GM19452 (cell line): Measurements from ENCODE around the gene USH2A.
"Not testable (repeated sequence)": the region's sequence is repeated elsewhere in the genome, so short reads cannot be mapped to it uniquely, and the experiment has no call there.

ENCODE experiments used
- ATAC-seq: cut with Tn5 transposase; IDR thresholded peaks from one replicate; pipeline ENCODE4 v1.9.1; 2021; ENCODE audit not compliant: unreplicated experiment

USH2A gene

DNA sequence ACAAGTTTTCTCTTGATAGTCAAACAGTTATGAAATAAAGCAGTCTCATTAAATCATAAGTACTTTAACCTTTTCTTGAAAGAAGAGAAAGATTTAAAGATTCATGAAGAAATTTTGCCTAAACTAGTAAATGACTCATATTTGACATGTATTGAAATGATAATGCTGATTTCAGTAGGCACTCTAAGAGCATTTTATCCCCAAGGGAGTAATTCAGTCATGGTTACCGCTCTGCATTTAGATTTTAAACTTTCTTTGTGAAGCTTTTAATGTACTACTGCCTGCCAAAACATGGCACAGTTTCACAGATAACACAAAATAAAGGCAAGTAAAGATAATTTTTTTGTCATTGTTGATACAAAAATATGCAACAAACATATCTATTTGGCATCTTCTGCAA lies 6.8 kb downstream of the USH2A start:
- ATAC-seq = no peak

DNA sequence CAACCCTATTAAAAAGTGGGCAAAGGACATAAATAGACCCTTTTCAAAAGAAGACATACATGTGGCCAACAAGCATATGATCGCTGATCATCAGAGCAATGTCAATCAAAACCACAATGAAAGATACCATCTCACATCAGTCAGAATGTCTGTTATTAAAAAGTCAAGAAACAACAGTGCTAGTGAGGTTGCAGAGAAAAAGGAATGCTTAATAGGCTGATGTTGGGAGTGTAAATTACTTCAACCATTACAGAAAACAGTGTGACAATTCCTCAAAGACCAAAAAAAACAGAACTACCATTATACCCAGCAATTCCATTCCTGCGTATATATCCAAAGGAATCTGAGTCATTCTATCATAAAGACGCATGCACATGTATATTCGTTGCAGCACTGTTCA lies 13.2 kb downstream of the USH2A start:
- ATAC-seq = no peak

DNA sequence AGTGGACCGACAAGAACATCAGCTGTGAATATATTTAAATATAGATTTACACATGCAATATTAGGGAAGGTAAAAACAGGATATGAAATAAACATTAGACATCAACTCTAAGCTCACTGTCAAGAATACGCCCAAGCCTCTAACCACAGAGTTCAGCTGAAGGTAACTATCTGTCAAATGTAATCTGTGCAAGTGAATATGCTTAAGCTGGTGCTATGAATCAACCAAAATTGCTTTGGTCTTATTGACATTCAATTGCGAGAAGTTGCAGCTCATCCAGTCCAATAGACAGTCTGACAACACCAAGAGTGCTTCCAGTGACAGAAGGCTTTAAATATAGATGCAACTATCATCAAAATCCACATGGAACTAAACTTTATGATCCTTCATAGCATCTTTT lies 32.3 kb downstream of the USH2A start:
- no peak for ATAC-seq

DNA sequence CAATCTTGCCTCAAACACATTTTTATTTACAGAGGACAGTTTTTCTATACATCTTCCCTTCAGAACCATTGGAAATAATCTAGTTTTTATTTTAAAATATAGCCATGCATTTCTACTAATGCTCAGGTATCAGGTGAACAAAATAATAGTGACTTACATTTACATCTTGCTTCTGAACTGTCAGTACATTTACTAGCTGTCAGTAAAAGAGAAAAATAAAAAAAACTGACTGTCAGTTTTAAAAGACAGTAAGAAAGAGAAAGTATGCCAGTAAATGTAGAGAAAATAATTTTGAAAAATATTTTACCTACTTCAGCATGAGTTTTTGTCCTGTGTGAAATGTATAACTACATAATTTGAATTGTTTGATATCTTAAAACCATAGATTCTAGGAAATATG lies 33.5 kb downstream of the USH2A start:
- no peak for ATAC-seq

DNA sequence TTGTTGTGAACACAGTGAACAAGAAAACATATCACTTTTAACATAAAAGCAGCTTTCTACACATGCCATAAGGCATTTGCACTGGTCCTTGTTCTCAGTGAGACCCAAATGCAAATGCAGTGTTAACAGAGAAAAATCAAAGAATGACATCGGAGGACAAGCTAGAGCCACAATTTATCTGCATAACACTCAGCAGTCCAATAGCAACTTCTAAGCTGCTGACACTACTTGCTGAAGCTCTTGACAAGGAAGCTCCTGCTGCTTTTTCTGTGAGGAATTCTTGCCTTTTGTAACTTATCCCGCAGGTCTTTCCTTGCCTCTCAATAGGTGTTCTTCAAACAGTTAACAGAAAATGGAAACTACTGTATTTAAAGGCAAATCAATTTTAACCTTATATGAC lies 34.7 kb downstream of the USH2A start:
- no peak for ATAC-seq

DNA sequence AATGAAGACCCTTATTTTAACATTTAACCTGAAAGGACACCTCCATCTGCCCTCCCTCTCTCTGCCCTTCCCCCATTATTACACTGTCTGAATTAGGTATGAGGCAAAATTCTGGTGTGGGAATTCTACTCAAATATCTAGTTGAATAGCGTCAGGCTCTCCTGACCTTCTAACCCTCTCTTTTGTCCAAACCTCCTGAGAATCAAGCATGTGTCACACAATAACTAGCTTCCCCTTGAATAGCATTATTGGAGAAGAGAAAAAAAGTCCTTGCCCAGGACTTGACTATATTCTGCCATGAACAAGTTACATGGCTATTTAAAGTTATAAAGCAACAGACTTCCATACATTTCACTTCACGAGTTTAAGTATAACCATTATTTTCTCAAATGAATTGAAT lies 35.5 kb downstream of the USH2A start:
- ATAC-seq = no peak

DNA sequence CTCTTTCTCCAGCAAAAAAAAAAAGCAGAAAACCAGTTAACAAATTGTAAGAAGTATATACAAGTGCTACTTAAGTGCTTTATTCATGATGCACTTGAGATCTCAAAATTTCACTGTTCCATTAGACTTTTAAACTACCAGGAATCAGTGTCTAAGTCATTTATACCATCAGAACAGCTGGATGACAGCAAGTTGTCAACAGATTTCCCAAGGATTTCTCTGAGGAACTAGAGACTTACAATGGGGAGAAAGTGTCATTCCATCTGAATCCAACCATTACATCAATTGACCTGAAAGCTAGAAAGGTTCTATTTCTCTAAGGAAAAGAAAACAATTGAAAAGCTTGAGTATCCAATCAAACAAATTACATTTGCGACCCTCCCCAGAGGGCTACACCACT lies 43.8 kb downstream of the USH2A start:
- ATAC-seq = no peak

DNA sequence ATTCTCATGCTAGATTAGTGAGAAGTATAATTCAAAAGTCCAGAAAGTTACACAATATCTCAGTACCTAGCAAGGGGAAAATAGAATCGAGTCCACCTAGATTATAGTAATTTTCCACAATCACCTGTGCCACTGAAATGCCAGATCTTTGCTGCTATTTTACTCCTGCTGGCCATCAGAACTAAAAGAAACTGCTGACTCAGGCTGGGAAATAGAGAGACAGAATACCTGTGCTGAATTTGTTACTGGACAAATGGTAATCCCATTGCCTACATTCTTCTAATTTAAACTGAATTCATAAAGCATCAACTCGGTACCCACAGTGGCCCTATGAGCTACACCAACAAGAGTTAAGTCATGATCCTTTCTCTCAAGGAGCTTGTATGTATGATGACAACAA lies 55.0 kb downstream of the USH2A start:
- ATAC-seq = no peak

DNA sequence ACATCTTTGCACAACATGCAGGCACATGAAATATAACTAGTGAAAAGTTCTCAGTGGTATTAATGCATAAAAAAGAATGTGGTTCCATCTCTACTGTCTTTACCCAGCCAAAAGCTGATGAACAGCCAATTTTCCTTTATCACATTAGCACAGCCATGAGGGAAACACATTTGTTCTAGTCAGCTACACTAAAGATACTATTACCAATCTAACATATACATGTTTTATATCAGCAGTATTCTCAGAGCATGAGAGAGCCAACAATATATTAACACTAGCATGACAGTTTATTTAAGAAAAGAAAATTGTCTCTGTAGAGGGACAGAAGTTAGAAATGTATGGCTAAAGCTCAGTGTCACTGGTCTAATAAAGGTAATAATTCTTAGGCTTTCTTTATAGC lies 56.3 kb downstream of the USH2A start:
- ATAC-seq = no peak

DNA sequence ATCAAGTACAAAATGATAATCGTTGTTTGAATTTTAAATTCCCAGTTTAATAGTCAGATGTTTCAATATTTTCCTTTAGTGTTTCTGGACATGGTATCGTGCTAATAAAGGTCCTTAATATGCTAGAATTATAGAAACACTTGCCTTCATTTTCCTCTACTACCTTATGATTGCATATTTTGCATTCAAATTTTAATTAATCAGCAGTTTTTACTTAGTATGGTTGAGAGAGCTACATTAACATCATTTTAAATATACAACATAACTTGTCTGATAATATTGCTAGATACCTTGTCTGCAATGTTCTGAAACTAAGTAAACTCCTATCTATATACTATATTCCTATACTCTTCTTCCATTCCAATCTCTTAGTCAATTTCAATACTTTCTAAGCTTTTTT lies 66.3 kb downstream of the USH2A start:
- no peak for ATAC-seq

DNA sequence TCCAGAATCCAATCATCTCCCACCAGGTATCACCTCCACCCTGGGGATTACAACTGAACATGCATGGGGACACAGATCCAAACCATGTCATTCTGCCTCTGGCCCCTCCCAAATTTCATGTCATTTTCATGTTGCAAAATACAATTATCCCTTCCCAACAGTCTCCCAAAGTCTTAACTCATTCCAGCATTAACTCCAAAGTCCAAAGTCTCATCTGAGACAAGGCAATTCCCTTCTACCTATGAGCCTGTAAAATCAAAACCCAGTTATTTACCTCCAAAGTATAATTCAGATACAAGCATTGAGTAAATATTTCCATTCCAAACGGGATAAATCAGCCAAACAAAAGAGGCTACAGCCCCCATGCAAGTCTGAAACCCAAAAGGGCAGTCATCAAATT lies 73.1 kb downstream of the USH2A start:
- ATAC-seq = no peak

DNA sequence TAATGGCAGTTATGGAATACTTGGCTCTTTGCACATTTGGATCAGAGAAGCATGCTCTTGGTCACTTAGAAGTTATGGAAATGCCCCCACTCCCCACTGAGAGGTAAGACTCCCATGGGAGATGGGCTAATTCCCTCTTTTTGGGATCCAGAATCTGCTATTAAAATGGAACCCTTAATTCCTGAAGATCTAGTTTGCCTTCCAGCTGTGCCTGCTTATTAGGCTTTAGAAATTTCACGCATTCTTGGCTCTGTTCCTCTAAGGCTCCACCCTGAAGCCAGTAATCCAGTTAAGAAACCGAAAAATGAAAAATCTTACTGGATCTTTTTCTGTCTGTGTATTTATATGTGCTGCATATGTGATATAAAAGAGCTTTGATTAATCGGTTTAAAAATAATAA lies 76.7 kb downstream of the USH2A start:
- no peak for ATAC-seq

DNA sequence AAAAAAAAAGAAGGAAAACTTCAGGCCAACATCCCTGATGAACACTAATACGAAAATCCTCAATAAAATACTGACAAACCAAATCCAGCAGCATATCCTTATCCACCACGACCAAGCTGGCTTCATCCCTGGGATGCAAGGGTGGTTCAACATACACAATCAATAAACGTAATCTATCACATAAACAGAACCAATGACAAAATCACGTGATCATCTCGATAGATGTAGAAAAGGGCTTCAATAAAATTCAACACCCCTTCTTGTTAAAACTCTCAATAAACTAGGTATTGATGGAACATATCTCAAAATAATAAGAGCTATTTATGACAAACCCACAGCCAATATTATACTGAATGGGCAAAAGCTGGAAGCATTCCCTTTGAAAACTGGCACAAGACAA lies 82.7 kb downstream of the USH2A start:
- ATAC-seq = not testable (repeated sequence)

DNA sequence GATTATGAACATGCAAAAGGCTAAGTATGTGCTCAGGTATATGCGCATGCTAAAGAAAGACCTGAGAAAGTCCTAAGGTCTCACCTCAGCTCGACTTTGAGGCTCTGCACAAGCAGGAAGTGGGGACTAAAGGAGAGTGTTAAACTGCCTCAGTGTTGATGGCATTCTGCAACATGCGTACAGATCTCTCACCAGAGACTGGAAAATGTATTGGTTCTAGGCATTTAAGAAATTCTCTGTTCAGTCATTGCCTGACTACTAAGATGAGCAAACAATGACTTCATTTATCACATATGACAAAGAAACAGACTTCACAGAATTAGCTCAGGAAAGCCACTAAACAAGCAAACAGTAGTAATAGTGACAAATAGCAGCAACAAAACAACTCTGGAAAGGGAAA lies 90.8 kb downstream of the USH2A start:
- ATAC-seq = no peak

DNA sequence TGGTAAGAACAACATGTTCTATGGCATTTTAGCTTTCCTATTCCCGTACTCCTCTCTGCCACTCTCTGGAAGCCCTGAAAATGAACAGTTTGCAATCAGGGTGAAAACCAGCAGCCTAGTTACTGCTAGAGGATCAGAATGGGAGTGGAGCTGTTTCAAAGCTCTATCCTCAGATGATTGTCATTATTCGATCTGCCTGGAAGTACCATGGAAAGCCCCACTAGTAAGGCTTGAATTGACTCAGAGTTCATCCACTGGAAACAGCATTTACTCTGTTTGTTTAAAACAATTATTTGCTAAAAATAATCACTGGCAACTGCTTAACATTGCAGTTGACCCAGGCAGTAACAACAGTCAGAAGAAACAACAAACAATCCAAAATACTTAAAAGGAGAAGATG lies 91.2 kb downstream of the USH2A start:
- ATAC-seq = no peak

DNA sequence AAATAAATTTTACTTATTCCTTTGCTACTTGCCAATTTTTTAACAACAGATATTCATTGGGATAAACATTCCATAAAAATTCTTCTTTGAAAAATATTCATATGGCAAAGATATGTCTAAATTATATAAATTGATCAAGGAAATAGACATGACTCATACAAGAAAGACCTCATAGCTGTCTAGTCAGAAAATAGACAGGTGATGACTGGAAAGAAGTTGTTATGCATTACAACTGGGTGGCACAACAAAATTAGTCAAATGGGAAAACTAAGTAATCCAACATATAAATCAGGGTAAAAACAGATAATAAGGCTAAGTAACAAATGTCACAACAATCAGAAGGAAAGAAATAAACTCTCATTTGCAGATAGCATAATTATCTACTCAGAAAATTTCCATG lies 92.0 kb downstream of the USH2A start:
- no peak for ATAC-seq

DNA sequence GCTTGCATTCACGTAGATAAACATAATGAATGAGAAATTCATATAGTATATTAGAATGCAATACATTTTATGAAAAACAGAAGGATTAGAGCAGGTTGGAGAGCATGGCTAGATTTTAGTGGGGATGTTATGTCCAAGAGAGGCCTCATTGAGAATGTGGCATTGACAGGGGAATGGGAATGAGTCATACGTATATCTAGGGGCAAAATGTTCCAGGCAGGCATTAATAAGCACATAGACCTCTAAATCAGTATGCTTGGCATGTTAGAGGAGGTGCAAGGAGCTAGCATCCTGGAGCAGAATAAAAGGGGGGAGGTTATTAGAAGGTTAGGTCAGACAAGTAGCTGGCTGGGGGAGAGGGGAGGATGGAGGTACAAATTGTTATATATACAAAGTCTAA lies 93.0 kb downstream of the USH2A start:
- ATAC-seq = no peak

DNA sequence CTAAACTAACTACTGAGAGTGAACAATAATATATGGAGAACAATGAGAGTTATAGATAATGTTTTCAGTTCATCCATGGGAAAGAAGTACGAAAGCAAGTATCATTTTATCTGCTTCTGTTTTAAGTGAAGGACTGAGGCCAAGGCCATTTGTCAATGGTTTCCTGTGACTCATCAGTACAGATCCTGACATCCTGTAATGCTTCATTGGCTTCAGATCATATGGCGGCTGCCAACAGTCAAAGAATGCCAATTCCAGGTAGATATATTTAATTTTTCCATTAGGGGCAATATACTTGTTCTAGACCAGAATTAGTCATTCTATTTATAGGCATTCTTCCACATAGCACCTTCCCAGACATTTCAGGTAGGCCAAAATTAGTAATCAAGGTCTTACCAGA lies 97.3 kb downstream of the USH2A start:
- ATAC-seq = no peak

DNA sequence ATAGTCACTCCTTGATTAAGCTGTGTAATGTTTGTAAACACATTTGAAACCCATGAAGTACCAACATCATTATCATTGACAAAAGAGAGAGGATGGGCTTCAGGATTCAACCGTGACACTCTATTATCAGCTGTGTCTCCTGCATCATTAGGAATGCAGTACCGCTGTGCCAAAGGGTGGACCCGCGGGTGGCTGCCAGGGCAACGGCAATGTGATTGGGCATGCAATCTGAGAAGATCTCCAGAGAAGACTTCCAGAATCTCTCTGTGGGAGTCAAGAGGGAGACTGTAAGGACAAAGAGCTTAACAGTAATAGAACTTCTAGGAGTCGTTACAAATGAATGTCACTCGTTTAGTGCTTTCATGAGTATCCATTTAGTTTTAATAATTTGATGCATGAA lies 97.9 kb downstream of the USH2A start:
- ATAC-seq = no peak

DNA sequence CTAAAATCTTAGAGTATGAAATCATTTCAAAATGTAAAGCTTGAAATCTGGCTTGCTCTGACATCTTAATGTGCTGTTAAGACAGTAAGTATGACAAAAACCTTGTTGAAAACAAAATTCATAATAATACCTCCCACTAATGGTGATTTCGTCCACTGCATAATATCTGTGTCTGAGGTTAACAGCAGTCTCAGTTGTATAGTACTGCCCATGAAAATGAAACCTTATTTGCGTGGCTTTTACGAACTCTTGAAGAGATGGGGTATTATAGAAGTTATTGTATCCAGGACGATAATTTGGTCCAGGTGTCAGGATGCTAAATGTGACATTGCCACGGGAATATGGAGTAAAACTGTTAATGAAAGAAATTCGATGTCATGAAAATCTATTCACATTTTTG lies 99.9 kb downstream of the USH2A start:
- no peak for ATAC-seq

DNA sequence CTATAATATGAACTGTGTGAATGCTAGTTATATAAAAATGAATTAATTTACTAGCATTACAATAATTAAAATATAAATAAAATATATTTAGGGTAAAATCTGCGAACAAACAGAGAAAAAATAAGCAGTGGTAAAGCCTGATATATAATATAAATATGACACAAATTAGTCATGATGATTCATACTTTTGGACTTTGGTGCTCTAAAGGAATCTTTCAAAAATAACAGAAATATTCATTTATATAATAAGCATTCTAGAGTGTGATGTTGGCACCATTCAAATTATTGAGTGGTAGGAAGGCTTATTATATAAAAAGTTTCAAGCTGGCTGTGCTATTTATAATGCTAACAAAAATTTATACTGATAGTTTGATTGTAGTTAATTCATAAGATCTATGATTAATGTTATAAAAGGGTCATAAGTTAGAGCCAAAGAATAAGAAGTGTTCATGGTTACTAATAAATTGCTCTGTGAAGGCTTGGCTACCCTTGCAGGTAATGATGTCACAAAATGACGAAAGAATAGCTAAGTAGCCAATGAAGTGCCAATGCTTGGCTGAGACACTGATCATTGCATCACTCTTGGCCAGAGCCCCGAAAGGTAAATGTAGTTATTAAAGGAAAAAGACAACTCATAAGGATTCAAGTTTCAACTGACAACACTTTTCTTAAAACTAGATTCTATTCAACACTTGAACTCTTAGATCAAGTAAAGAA lies 108.7 kb downstream of the USH2A start:
- ATAC-seq = no peak

DNA sequence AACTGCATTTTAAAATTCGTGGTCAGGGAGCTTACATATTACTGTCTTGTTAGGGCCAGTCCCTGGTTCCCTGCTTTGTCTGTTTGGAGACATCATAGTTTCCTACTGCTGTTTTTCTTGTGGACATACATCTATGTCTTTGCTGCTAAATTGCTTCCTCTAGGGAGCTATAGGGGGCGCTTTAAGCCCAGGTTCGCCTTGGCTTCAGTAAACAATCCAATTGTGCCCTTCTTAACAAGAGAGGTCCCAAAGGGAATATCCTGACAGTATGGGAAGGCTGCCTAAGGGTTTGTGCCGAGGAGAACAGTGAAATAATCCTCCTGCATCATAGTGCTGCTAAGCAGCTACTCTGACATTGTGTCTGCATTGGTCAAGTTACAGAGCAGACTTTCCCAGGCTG lies 112.5 kb downstream of the USH2A start:
- no peak for ATAC-seq

DNA sequence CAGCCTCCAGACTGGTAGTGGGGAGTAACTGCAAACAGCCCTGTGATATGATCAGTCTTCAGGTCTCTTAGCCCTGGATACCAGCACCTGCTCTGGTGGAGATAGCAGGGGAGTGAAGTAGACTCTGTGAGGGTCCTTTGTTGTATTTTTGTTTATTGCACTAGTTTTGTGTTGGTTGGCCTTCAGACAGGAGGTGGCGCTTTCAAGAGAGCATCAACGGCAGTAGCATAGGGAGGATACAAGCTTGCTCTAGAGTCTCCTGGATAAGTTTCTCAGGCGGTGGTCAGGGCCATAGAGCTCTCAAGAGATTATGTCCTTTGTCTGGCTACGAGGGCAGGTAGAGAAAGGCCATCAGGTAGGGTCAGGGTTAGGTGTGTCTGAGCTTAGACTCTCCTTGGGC lies 116.4 kb downstream of the USH2A start:
- ATAC-seq = no peak

DNA sequence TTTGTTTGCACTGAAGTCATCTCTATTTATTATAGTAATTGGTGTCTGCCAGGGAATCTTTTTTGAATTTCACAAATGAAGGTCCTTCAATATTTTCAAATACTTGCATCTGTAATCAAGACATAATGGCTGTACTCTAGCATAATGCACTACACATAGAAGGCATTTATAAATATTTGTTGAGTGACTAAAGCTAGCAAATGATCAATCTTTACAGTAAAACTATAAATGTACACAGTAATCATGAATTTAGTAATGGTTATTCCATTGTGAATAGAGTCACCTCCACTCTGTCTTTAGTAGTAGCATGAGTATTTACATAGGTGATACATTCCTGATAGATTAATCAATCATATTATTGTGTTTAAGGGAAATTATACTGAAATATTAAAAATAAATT lies 119.6 kb downstream of the USH2A start:
- ATAC-seq = no peak
